Occipital lobe (tissue), 2 donors: ENCODE results near the gene CTXN1. TPM values are rescaled to one million over a fixed set of nuclear protein-coding genes. Genes with fewer than 3 reads are reported as not detected.
A peak's percentile ranks its signal among the peaks of the same experiment; 100 is the strongest.
"Not testable (repeated sequence)": the region's sequence is repeated elsewhere in the genome, so short reads cannot be mapped to it uniquely, and the experiment has no call there.

Experiments used
- DNase-seq: peaks from one replicate; lab custom pipeline; 2025; lab: John Stamatoyannopoulos, UW
- total RNA-seq: library from RNA; depleted of rRNA; stranded (reverse); fragments of >200 nt; gene quantifications from one replicate; pipeline ENCODE4 v1.2.3, GENCODE V29; 2014

Gene CTXN1
- total RNA-seq = 15.4 TPM

DNA sequence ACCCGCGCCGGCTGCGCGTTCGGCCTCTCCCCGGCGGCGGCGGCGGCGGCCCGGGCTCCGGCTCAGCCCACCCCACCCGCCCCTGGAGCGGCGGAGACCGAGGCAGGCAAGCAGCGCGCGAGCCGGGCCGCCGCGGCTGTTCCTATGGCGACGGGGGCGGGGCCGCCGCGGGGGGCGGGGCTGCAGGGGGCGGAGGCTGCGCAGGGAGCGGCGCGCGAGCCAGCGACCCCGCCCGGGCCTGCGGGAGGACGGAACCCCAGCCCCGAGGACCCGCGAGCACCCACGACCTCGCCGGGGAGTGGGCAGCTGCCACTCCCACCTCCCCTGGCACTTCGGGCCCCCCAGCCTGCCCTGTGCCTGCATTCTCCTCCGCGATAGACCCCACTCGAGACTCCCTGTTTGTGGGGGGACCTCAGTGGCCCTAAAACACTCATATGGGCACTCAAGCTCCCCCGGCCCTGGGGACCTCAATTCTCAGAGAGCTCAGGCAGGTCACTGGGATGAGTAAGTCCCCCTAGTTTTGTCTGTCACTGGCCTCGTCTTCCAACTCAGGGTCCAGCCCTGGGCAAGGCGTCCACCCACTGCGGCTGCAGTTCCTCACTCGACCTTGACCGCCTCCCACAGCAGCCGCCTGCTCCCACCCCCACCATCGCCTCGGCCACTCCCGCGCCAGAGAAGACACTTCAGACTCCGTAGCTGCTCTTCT is at the start of gene CTXN1:
CTXN1 (minus strand) TSS at position 115 of the 706 bp plus-strand sequence. CDS start 597 bp downstream, outside the sequence.
- peak; percentile 38 for DNase-seq

DNA sequence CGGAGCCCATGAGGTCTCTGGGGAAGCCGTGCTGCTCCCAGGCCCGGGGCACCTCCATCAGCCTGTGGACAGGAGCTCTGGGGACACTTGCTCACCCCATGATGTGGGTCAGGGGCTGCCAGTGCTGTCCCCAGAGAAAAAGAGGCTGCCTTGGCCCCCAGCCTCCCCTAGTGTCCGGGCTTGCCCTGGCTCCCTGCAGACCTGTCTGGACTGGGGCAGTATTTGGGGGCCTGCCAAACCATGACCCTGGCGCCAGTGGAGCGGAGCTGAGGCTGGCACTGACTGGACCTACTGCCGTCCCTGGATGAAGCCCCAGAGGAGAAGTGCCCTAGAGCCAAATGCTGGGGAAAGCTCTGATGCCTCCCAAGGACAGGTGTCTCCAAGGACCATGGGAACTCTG is 49.1 kb upstream of the CTXN1 start:
- DNase-seq = peak; percentile 28

DNA sequence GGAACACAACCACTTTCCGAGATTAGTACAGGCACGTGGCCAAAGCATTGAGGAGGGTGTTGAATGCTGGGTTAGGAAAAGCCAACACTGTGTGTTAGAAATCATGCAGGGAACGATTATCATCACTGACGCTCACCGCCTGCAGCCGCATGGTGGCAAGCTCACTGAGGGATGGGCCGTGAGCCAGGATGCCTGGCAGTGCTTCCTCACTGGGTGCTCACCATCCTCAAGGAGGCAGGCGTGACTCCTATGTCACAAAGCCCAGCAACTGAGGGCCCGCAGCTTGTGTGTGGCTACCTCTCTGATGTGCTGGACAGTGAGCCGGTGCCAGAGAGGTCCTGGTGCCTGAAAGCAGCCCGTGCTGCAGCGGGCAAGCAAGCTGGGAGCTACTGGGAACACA is 47.9 kb upstream of the CTXN1 start:
- peak; percentile 72 for DNase-seq

DNA sequence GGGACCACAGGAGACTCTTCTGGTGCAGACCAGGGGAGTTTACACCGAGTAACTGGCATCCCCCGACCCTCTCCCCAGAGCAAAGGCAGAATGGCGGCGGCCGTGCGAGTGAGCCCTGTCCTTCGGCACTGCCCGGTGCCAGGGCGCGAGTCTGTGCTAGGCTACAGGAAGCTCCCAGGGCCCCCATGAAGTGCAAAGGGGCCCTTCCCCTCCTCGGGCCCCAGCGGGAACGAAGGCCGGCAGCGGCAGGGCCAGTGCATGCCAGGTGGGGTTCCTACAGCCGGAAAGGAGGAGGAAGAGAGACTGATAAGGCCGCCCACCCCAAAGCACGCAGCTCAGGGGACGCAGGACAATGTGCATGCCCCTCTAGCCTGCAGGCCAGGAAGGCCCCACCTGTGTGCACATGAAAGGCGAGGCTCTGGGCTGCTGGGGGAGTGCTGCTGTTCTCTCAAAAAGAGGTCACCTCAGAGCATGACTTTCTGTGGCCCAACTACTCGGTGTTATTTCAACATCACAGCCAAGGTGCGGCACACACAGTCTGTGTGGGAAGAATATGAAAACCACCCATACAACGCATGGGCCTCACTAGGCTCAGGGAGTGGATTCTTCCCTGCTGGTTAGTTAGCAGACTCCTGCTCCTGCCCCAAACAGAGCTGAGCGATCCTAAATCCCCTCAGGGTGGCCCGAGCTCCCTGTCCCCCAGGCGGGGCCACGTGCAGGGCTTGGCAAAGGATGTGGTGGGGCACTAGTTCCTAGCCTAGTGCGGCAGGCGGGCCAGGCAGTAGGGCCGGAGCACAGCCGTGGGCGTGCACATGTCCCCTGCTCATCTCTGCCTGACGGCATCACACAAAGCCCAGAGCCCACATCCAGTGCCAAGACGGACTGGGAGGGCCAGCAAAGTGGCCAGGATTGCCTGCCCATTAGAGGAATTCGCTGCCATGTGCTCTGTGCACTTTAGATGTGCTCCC is 45.9 kb upstream of the CTXN1 start:
- no peak for DNase-seq

DNA sequence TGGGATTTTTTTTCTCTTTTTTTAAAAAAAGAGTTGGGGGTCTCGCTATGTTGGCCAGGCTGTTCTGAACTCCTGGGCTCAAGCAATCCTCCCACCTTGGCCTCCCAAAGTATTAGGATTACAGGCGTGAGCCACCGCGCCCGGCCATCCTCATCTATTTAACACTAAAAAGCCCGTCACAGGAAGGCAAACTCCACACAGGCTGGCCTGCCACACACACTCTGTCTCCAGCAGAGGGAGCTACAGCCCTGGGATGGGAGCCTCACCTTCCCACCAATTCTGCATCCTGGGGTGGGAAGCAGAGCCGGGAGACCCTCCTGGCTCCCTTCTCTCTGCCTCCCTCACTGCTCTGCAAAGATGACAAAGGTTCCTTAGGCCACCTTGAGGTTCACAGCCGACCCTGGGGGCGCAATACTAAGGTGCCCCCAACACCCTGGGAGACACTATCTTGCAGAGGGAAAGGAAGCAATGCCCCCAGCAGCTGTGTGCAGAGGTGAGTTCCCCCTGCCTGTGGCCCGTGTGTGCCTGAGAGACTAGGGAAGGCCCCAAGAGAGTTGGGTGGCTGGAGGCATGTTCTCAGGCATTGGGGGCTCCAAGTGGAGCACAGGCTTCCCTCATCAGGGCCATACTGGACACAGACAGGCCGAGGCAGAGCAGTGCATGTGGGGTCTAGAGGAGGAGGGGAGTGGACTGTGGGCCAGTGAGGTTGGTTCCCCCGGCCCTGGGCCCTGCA is 44.9 kb upstream of the CTXN1 start:
- peak; percentile 23 for DNase-seq

DNA sequence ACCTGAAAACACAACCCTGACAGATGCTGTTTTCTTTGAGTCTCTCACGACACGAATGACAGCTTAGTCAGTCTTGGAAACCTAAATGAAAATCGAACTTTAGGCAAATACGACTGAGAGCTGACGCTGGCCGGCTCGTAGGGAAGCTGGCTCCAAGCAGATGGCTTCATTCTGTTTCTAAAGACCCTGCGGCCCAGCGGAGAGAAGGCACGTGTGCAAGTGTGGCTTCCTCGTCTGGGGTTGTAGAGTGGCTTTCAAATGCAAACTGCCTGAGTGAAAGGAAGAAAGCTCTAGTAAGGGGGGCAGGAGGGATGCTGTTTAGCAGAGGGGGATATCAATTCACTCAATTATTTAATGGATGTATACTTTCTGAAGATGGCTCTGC is 43.6 kb upstream of the CTXN1 start:
- DNase-seq = no peak

DNA sequence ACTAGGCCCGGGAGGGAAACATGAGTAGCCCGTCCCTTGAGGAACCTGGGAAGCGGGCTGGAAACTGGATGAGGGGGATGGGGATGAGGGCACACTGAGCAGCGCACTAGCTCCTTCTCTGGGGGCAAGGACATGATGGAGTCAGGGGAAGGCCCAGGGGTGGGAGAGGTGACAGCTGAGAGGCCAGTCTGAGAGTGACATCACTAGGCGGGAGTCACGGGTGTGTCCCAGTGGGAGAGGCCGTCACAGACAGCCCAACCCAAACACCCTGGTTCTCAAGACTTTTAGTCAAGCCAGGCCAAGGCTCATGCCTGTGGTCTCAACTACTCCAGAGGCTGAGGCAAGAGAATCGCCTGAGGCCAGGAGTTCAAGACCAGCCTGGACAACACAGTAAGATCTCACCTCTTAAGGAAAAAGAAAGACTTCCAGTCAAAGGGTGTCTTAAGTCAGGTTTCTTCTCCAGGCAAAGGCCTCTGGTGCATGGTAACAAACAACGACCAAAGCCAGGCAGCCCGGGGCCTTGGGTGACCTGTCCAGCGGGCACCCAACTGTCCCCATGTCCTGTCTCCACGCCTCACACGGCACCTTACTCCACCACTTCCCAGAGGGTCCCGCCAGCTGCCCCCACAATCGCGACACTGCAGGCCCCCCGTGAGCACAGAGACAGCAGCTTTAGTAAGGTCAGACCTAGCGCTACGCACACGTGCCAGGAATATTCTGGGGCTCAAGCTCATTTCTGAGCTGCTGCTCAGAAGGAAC is 43.0 kb upstream of the CTXN1 start:
- no peak for DNase-seq

DNA sequence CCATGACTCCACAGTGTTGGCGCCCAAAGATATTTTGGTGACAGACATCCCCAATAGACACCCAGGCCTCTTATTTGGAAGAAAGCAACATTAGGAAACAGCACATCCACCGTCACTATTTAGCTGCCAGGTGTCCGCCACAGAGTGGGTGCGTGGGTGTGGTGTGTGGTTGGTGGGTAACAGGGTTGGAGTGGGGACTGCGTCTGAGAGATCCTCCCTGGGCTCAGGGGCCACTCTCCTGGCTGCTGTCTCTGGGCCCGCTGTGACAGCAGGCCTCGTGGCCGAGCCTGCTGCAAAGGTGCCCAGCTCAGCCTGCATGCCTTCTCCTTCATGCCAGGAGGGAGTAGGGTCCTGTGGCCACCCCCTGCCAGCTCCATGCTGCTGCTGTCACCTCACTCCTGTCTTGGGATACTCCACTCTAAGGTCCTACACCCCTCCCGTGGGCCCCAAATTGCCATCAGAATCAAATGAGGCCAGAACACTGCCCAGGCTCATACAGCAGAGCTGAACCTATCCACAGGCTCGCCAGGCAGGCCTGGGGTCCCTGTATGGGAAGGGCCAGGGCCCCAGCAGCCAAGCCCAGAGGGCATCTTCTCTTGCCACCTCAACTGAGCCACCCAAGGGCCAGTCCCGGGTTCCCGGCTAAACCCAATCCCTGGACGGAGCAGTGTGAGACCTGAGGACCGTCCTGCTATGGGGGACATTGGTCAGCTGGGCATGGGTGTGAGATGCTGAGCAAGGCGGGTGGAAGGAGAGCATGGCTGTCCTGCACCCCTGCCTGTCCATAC is 42.3 kb upstream of the CTXN1 start:
- no peak for DNase-seq

DNA sequence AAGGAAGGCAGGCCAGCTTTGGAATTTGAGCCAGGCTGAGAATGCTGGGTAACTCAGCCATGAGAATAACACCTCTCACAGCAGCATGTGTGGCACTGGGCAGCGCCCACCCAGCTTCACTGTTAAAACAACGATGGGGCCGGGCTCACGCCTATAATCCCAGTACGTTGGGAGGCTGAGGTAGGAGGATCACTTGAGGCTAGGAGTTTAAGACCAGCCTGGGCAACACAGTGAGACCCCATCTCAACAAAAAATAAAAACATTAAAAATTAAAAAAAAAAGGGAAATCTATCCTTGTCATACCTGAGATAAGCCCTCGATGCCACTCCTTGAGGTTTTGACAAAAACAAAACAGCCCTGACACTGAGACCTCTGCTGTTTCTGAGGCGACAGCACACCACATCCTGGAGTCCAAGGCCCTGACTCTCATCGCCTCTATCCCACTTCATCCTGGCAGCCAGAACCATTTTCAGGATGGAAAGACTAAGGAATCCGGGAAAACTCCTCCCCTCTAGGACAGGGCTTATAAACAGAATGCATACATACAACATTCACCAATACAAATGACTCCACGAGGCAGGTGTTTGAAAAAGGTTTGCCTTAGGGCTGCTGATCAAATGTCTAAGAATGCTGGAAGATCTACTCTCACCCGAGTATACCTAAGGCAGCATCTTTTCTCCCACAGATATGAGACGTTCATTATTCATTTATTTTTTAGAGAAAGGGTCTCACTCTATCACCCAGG is 40.2 kb upstream of the CTXN1 start:
- DNase-seq = no peak

DNA sequence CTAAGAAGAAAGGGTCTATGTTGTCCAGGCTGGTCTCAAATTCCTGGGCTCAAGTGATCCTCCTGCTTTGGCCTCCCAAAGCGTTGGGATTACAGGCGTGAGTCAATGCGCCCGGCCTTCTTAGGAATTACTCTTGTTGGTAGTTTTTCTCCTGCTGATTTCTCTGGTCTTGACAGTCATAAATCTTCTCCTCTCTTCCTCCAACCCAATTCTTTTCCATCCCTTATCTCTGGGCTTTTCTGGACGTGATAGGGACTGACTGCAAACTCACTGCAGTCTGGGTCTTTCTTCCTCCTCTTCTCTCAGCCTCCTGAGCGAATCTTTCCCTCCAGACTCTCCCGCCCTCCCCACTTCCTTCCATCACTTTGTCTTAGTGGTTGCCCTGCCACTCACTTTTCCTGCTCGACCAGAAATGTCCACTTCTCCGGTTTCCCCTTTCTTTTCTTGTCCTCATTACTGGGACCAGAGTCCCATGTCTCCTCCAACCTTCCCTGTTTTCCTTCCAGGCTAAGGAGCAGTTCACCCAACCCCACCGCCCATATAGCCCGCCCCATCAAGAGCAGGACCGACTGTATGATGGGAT is 39.4 kb upstream of the CTXN1 start:
- DNase-seq = no peak

DNA sequence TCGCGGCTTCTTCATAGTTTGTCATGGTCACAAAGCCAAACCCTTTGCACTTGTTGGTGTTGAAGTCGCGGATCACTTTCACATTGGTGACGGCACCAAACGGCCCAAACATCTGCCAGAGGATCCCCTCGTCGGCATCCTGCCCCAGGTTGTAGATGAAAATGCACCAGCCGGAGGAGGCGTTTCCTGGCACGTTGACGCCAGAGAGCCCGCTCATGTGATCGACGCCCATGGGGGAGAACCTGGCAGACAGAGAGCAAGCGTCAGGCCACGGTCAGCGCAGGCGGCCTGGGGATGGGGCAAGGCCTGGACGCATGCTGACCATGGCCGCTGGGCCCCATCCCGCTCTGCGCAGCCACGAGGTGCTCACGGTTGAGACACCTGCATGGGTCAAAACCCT is 37.6 kb upstream of the CTXN1 start:
- no peak for DNase-seq

DNA sequence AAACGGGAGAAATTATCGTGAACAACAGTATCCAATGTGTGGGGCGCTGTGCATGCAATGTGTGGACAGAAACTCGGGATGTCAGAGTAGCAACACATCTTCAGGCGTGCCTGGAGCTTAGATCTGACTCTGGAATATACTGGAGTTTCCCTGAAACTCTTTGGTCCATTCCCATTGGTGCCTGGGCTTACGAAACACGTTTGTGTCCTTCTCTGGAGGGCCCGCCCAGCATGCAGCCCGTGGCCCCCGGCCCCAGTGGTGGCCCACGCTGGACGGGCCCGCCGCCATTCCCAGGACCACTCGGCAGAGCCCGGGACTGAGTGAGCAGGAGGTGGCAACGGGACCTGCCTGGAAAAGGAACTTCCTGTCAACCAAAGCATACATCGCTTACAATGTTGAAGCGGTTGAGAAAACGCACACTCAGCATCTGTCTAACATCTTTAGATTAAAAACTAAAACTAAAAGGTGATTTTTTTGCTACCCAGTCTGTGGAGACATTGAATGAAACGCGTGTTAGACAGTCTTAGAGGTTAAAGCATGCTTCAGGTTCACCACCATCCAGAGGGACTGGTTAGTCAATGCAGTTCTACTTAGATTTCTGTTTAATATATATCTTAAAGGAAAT is 36.8 kb upstream of the CTXN1 start:
- DNase-seq = no peak

DNA sequence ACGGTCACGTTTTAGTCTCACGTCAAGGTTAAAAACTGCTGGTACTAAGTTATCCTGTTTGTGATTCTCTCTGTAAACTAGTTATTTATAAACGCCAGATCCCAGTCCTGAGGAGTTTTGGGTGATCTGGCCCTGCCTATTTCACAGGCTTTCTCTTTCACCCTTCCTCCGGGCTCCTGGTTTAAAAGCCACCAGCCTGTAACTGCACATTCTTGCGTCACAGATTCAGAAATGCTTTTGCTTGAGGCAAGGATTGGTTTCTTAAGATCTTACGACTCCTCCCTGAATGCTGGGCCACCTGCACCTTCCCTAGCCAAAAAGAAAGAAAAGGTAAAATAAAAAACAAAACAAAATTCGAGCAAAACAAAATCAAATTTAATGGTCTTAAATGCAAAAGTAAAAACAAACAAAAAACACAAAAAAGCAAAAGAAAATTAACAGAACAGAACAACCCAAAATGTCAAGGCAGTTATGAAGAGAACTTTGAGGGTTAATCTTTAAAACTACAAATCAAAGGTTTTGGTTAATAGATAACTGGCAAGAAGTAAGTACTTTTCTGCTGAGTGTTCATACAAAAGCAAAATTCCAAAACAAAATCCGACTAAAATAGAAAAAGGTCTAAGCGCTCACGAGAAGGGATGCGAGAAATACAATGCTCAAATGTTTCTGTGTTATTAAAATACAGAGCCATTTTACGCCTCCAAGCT is 36.1 kb upstream of the CTXN1 start:
- DNase-seq = no peak

DNA sequence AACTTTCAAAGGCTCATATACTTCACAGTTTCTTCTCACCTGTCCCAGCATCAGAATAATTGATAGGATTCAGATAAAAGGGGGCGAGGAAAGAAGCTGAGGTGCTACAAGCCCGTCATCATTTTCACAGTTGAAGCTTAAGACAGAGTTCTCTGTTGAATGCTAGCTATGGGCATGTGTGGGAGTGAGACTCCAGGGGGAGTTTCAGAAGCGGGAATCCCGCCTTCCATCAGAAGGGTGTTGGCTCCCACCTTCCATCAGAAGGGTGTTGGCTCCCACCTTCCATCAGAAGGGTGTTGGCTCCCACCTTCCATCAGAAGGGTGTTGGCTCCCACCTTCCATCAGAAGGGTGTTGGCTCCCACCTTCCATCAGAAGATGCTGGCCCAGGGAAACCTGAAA is 35.1 kb upstream of the CTXN1 start:
- not testable (repeated sequence) for DNase-seq

DNA sequence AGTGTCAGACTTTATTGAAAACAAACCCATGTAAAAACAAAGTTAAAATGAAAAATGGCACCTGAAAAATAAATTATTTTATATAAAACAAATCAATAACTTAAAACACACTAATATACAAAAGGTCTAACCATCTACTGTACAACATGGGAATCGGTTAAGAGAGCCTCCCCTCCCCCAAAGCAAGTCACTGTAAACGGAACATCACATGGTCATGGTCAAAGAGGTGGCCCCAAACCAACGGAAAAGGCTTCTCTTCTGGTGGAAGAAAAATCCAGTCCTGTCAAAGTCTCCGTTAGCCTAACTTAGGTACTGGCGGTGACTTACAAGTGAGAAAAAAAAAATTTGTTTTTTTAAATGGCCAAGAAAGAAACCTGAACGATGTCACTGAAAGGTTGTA is 33.3 kb upstream of the CTXN1 start:
- DNase-seq = no peak

DNA sequence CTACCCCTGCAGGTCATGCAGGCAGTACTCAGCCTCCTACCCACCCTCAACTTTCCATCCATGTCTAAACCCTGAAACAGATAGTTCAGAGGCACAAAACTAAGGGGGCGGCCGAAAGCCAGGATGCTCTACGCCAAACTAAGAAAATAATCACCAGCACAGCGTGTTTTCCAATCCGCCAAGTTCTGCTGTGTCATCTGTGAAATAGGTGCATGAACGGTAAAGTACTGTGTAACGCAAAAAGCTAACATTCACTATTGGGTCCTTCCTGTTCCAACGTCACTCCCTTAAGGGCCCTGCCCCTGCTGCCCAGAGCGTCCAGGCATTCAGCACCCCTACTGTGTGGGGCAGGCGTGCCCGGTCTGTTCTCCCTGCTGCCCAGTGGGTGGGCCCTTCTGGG is 29.8 kb upstream of the CTXN1 start:
- DNase-seq = no peak

DNA sequence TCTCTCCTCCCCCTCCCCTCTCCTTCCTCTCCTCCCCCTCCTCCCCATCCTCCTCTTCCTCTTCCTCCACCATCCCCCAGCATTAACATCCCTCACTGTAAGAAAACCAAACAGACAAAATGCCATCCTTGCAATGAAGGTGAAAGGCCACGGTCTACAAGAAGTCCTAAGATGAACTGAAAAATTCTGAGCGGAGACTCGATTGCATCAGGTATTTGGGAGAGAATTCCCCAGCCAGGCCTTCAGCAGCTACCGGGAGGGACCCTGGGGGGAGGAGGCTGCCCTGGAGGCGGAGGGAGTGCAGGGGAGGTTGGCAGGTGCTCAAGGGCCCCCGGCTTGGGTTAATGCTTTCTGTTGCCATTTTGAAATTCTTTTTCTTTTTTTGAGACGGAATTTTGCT is 27.6 kb upstream of the CTXN1 start:
- DNase-seq = no peak

DNA sequence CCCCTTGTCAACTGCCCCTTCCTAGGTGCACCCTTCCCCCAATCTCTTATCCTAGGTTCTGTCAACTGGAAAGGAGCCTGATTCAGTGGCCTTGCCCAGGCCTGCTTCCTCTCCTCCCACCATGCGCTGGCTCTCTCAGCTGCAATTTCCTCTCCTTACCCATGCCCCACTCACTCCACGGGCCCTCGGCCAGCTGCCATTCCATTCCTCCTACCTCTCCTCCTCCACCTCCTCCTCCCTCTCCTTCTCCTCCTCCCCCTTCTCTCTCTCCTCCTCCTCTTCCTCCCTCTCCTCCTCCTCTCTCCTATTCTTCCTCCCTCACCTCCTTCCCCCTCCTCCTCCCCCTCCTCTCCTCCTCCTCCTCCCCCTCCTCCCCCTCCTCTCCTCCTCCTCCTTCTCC is 27.1 kb upstream of the CTXN1 start:
- no peak for DNase-seq
